ENCODE data around the gene LMO2.
"Not testable (repeated sequence)": the region's sequence is repeated elsewhere in the genome, so short reads cannot be mapped to it uniquely, and the experiment has no call there.

The LMO2 gene

DNA sequence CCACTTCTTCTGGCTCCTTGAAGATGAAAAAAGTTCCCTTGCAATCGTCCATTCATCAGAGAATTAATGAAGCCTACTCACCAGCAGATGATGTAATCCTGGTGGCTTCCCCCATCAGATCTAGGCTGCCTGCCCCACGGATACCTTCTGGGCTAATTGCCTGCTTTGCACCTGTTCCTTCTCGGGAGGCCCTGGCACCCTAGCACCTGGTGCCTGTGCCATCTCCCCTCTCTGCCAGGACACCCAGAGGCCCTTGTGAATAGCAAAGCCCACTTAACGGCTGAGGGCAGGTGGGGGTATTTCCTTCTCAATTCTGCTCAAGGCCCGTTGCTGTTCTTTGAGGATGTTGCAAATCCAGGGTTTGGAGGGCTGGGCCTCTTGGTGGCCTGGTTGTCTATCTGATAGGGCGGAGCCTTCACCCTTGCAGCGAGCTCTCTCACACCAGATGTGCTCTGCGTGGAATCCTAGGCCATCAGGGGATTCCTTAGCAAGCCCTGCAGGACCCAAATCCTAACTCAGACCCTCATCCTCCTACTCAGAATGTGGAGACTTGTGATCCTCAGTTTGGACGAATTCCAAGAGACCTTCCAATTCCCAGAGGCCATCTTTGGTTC, at the start of gene LMO2:
Gene LMO2 (minus strand): TSS at position 363 of the 614 bp plus-strand sequence. CDS start 22,360 bp downstream, outside the sequence.
- DNase-seq (ENCODE audit: low spot score): no peak

- no peak for DNase-seq (ENCODE audit: low spot score)
Measured at GRCh38 chr11:33940538-33940815, 48.6 kb upstream of the LMO2 start.

- DNase-seq (ENCODE audit: low spot score): no peak
Measured at GRCh38 chr11:33936725-33937604, 45.1 kb upstream of the LMO2 start.

DNA sequence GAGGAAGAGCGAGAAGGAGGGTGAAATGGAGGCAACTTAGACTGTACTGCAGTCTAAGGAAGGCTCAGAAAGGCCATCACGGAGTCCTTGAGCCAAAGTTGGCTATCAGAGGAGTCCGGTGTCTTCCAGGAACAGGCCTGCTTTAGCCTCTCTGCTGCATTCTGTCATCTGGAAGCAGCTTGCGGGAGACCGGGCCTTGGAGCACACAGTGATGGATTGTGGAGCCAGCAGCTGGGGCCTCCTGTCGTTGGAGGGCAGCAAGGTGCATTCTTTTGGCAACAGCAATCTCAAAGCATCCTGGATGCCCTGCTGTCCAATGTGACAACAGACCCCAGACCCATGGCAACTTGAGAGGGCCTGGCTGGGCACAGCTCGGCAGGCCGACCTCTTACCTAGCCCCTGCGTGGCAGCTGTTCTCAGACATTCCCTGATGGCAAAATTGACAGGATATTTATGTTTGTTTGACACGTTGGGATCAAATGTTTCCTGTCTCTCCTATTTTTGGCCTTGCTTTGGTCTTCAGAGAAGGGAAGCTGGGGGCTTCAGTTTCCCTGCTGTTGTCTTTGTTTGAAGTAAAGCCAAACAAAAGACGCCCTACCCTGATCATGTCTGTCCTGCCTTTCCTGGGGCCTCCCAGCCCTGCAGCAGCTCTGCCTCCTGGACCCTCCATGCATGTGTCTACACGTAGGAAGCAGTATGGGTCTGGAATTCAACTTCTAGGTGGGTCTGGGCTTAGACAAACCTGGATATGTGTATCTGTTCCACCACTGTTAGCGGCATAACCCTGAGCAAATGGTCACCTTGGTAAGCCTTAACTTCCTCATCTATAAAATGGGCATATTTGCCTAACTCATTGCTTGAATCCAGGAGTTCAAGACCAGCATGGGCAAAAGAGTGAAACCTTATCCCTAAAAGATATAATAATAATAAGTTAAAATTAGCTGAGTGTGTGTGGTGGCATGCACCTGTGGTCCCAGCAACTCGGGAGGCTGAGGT, 43.9 kb upstream of the LMO2 start:
- DNase-seq (ENCODE audit: low spot score): no peak

- DNase-seq (ENCODE audit: low spot score): no peak
Measured at GRCh38 chr11:33935005-33935404, 43.1 kb upstream of the LMO2 start.

- no peak for DNase-seq (ENCODE audit: low spot score)
Measured at GRCh38 chr11:33934450-33934849, 42.6 kb upstream of the LMO2 start.

GRCh38 chr11:33933602-33934001, 41.7 kb upstream of the LMO2 start:
- no peak for DNase-seq (ENCODE audit: low spot score)

DNA sequence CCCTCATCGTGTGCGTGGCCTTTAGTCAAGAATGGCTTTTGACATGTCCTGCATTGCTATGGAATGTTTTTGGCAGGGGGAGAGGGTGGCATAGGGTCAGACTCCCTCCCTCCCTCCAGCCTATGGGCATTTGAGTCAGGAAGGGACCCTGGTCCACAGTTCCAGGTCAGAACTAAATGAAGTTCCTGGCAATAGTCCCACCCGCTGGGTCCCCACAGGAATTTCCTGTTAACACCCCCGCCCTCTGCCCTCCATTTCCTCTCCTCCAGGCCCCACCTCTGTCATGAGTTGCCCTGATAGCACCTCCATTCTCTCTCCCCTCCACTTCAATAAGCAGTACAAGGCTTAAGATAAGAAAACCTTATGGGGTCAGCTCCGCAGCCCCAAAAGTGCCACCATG, 40.8 kb upstream of the LMO2 start:
- DNase-seq (ENCODE audit: low spot score): no peak

DNA sequence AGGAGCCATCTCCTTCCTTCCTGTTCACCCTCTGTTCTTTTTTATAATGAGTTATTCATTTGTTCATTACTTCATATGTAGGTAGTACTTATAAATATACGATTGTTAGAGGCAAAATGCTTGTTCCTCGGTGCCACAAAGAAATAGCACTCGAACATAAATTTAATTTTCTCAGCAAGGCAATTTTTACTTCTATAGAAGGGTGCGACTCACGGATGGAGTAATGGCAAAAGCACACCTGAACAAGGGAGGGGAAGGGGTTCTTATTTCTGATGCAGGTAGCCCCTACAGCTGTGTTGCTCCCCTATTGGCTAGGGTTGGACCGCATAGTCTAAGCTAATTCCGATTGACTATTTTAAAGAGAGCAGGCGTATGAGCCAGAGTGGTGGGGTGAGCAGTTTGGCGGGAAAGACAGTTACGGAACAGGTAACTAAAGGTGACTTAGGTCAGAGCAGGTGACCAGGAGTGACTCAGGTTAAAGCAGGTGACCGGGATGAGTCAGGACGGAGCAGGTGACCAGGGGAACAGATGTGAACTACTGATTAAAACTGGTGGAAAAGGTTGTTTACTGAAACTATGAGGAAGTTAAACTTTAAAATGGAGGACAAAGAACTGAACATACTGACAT, 40.0 kb upstream of the LMO2 start:
- not testable (repeated sequence) for DNase-seq (ENCODE audit: low spot score)

- no peak for DNase-seq (ENCODE audit: low spot score)
Measured at GRCh38 chr11:33931067-33931466, 39.2 kb upstream of the LMO2 start.

DNA sequence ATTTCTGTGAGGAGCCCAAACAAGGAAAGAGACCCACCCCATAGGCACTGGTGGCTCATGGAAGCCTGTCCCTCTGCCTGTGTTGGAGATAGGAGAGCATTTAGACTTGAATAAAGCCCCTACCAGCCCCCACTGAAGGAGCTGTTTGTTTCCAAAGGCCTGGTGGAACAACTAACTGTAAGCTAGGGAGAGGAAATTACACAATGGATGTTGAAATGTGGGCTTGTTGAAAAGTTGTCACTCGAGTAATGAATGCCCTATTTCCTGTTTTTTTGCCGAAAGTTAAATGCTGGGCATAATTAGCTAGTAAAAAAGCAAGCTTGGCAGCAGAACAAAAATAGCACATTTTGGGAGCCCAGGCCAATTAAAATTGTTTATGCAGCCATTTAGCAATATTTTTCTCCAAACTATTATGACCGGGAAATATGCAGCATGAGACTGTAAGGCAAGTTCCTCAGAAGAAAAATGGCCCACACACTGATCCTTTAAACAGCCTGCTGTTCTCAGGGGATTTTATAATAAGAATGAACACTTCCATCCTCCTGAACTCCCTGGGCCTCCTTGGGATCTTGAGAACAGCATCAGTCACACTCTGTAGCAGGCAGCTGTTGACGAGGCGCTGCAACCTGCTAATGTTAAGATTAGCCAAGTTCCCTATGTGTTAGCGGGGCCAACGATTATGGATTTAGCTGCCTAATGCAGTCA, 38.6 kb upstream of the LMO2 start:
- DNase-seq (ENCODE audit: low spot score): peak; percentile 42

GRCh38 chr11:33928564-33928963, 36.7 kb upstream of the LMO2 start:
- no peak for DNase-seq (ENCODE audit: low spot score)

- DNase-seq (ENCODE audit: low spot score): no peak
Measured at GRCh38 chr11:33926671-33927552, 35.0 kb upstream of the LMO2 start.

- no peak for DNase-seq (ENCODE audit: low spot score)
Measured at GRCh38 chr11:33924341-33924740, 32.5 kb upstream of the LMO2 start.

DNA sequence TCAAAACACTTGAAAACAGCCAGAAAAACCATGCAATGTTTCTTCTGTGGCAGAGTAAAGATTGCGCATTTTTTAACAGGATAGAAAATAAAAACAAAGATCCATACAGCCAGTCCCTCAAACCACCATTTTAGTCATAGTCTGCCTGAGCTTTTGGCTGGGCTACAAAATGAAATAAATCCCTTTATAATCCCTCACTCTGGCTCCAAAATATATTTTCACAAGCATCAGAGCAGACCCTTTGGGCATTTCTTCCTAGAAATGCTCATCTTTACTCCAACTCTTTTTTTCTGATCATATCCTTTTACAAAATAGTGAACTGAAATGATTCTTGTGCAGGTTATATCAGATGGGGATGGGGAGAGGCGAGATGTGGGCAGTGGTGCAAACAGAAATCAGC, 31.8 kb upstream of the LMO2 start:
- DNase-seq (ENCODE audit: low spot score): no peak

GRCh38 chr11:33920838-33921613, 29.1 kb upstream of the LMO2 start:
- no peak for DNase-seq (ENCODE audit: low spot score)

GRCh38 chr11:33919645-33920044, 27.8 kb upstream of the LMO2 start:
- no peak for DNase-seq (ENCODE audit: low spot score)

GRCh38 chr11:33917402-33917801, 25.5 kb upstream of the LMO2 start:
- not testable (repeated sequence) for DNase-seq (ENCODE audit: low spot score)

DNA sequence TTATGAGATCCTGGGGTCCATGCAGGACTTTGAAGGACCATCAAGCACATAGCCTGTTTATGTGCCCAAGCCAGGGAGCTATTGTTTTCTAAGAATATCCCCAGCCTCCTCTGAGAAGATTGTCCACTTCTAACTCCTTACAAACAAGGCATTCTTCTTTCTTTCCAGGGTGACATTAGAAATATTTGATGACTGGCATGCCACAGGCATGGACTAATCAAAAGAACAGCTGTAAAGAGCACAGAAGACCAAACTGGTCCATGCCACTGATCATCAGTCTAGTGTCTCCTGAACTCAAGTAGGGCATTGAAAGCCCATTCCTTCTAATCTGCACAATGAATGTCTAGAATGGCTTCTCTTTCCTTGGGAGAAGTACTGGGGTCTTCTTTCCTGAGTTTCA, 24.9 kb upstream of the LMO2 start:
- no peak for DNase-seq (ENCODE audit: low spot score)

- no peak for DNase-seq (ENCODE audit: low spot score)
Measured at GRCh38 chr11:33915526-33915925, 23.6 kb upstream of the LMO2 start.
